Heart left ventricle (tissue), 13 donors: Measurements from ENCODE around the gene RIC3.

ENCODE experiments used
- CTCF ChIP-seq, 12 donors: fragments of 200-600 bp; sonication (generic) in 4 of 12; IDR thresholded peaks; one replicate each; pipeline versions ENCODE4 v1.5.0 to v1.8.0; 2018 to 2022; ENCODE audit warnings: antibody characterized with exemption in 12 of 12, mild to moderate bottlenecking in 5 of 12
- POLR2A ChIP-seq, 2 donors: fragments of 450-650 bp; IDR thresholded peaks; one replicate each; pipeline ENCODE4 v1.6.1; 2017; ENCODE audit warnings: antibody characterized with exemption in 2 of 2, mild to moderate bottlenecking in 2 of 2, moderate library complexity in 2 of 2
- donor health status: ischemic (EF 13 %, LVEDD 7.1; RV severe dilation, severe dysfunction).
- donor health status: DM: no; HTN: yes; CAD: no.
- donor health status: DM: no; HTN: no; CAD: no.
- donor health status: ischemic (EF 25% LVEDD 6.9; RV normal size, moderate dysfunction).
- donor health status: ischemic (EF 25% LVEDD 5.7; RV mildly dilated, moderate dysfunction).
- donor health status: ischemic (EF 35%, LVEDD 5.7; RV mildly dilated, moderate dysfunction).
- donor health status: nonischemic (EF 11% LVEDD 7.7; RV severe dilation, severe dysfunction).
- donor health status: DM: yes; HTN: yes; CAD: no.
- donor health status: PGD.
- donor health status: ischemic (EF 29% LVEDD 5.4; RV normal size, mild dysfunction).
- donor health status: nonischemic (EF 23%, LVEDD 6.1; RV moderate dilation, normal function).

GRCh38 chr11:8217136-8217535 is 48.3 kb upstream of the RIC3 start:
- no peak for TF ChIP-seq CTCF (IDR thresholded peaks at IDR 0.05)
- TF ChIP-seq POLR2A (IDR thresholded peaks at IDR 0.05), result no peak
